PC-9 (cell line): Measurements from ENCODE around the gene SLC22A3. TPM values are rescaled to one million over a fixed set of nuclear protein-coding genes. Genes with fewer than 3 reads are reported as not detected.
"Not testable (repeated sequence)": the region's sequence is repeated elsewhere in the genome, so short reads cannot be mapped to it uniquely, and the experiment has no call there.

Experiments
- BruUV-seq: library from RNA; stranded (reverse); fragments of 400-500 nt; replicated peaks from 2 replicates; lab custom pipeline; 2021; lab: Mats Ljungman, UMichigan
- CTCF ChIA-PET: fragments of 300-600 bp; sonication (Branson Sonifier 250); formaldehyde crosslinking; loops from one replicate; lab custom pipeline; 2022; ENCODE audit warnings: antibody characterized with exemption; lab: Charles Lee
- POLR2A ChIA-PET: fragments of 300-600 bp; sonication (Branson Sonifier 250); formaldehyde crosslinking; loops from one replicate; lab custom pipeline; 2022; ENCODE audit warnings: antibody characterized with exemption; ENCODE audit not compliant: unreplicated experiment; lab: Charles Lee
- DNase-seq, 2 experiments: peaks; one replicate each; pipeline versions ENCODE4 v3.0.0 to v3.0.0-alpha.2; 2015 to 2022; ENCODE audit warnings: mixed read lengths in 1 of 2
- H2AFZ ChIP-seq: fragments of 200-600 bp; sonication (generic); 2 replicates; pipeline ENCODE4 v1.8.1; 2017; ENCODE audit warnings: antibody characterized with exemption
- H3F3A ChIP-seq: fragments of 200-600 bp; sonication (generic); 2 replicates; pipeline ENCODE4 v1.8.1; 2017; ENCODE audit warnings: antibody characterized with exemption, mild to moderate bottlenecking, low read depth; ENCODE audit not compliant: insufficient read depth
- H3K27ac ChIP-seq: fragments of 200-600 bp; sonication (generic); 2 replicates; pipeline ENCODE4 v1.6.1; 2016; ENCODE audit warnings: mixed run types
- H3K27me3 ChIP-seq: fragments of 200-600 bp; sonication (generic); 2 replicates; pipeline ENCODE4 v1.6.1; 2016; ENCODE audit warnings: low read depth, mixed run types; ENCODE audit not compliant: insufficient read depth
- H3K36me3 ChIP-seq: fragments of 200-600 bp; sonication (generic); 2 replicates; pipeline ENCODE4 v1.6.1; 2016; ENCODE audit warnings: low read depth, mixed run types
- H3K4me1 ChIP-seq: fragments of 200-600 bp; sonication (generic); replicated peaks from 2 replicates; pipeline ENCODE4 v1.6.1; 2016; ENCODE audit warnings: mixed run types; ENCODE audit not compliant: insufficient read depth
- H3K4me2 ChIP-seq: fragments of 200-600 bp; sonication (generic); 2 replicates; pipeline ENCODE4 v1.6.1; 2017; ENCODE audit warnings: mixed run types
- H3K4me3 ChIP-seq: fragments of 200-600 bp; sonication (generic); 2 replicates; pipeline ENCODE4 v1.6.1; 2016; ENCODE audit warnings: mixed run types
- H3K79me2 ChIP-seq: fragments of 200-600 bp; sonication (generic); 2 replicates; pipeline ENCODE4 v1.6.1; 2017; ENCODE audit warnings: low read depth, mixed run types
- H3K9me2 ChIP-seq: fragments of 200-600 bp; sonication (generic); 2 replicates; pipeline ENCODE4 v1.8.1; 2017; ENCODE audit warnings: mild to moderate bottlenecking; ENCODE audit not compliant: insufficient read depth
- H3K9me3 ChIP-seq: fragments of 200-600 bp; sonication (generic); 2 replicates; pipeline ENCODE4 v1.8.1; 2016; ENCODE audit warnings: low read depth; ENCODE audit not compliant: insufficient read depth
- H4K20me1 ChIP-seq: fragments of 200-600 bp; sonication (generic); 2 replicates; pipeline ENCODE4 v1.8.1; 2017; ENCODE audit not compliant: insufficient read depth
- CTCF ChIP-seq: fragments of 200-600 bp; sonication (generic); conservative IDR thresholded peaks from 2 replicates; pipeline ENCODE4 v1.6.1; 2017; ENCODE audit warnings: mixed run types, antibody characterized with exemption, mild to moderate bottlenecking, moderate library complexity
- EZH2 ChIP-seq: fragments of 200-600 bp; sonication (generic); IDR thresholded peaks from 2 replicates; pipeline ENCODE4 v1.8.0; 2017; ENCODE audit warnings: antibody characterized with exemption, low read depth
- intact Hi-C: fragments of 100-400 bp; cut with micrococcal nuclease; formaldehyde crosslinking; loops from one replicate; pipeline ENCODE4 v1.10.0; 2022; ENCODE audit not compliant: unreplicated experiment
- total RNA-seq: library from RNA; stranded (reverse); gene quantifications from 2 replicates; pipeline ENCODE4 v1.2.3, GENCODE V29; 2021

Gene SLC22A3
- total RNA-seq, 1 experiment from 2014 or later: not detected

- H3K4me3 ChIP-seq: no peak overlapping the region
- no TSS peak for BruUV-seq
- H3K9me3 ChIP-seq: no peaks in the 10 kb centered on the region
- H3K4me1 ChIP-seq: no peaks in the 10 kb centered on the region
- no peak for TF ChIP-seq EZH2
- no peak for TF ChIP-seq CTCF
- ChIA-PET POLR2A (no interaction called here), CTCF (no interaction called here)
- no peaks in the 10 kb centered on the region for H3K79me2 ChIP-seq
- no peak overlapping the region for H3K27ac ChIP-seq
- H3K4me2 ChIP-seq: no peak overlapping the region
- no peak for DNase-seq
- no peaks in the 10 kb centered on the region for H3F3A ChIP-seq
- H3K36me3 ChIP-seq: no peaks in the 10 kb centered on the region
- H3K9me2 ChIP-seq: no peaks in the 10 kb centered on the region
- H4K20me1 ChIP-seq: no peaks in the 10 kb centered on the region
- no peaks in the 10 kb centered on the region for H3K27me3 ChIP-seq
- intact Hi-C loops: no loop called here
- H2AFZ ChIP-seq: no peak overlapping the region
Measured at GRCh38 chr6:160301339-160301738, 46.8 kb upstream of the SLC22A3 start.

- H3K36me3 ChIP-seq, BruUV-seq, DNase-seq, intact Hi-C loops, H3K27me3 ChIP-seq, H2AFZ ChIP-seq, H3F3A ChIP-seq, H3K4me1 ChIP-seq, H3K4me2 ChIP-seq, H3K4me3 ChIP-seq, H3K9me2 ChIP-seq, H3K79me2 ChIP-seq, H3K9me3 ChIP-seq, CTCF ChIA-PET, H4K20me1 ChIP-seq, POLR2A ChIA-PET, H3K27ac ChIP-seq: not testable (repeated sequence)
Measured at GRCh38 chr6:160302431-160303082, 45.6 kb upstream of the SLC22A3 start.

GRCh38 chr6:160303806-160304205, 44.4 kb upstream of the SLC22A3 start:
- CTCF ChIA-PET: no interaction called here
- POLR2A ChIA-PET: no interaction called here
- intact Hi-C loops: no loop called here
- no peak overlapping the region for H3K4me3 ChIP-seq
- no peaks in the 10 kb centered on the region for H3K36me3 ChIP-seq
- DNase-seq: no peak
- no peaks in the 10 kb centered on the region for H3K9me2 ChIP-seq
- H4K20me1 ChIP-seq: no peaks in the 10 kb centered on the region
- no peak for TF ChIP-seq EZH2
- TF ChIP-seq CTCF: no peak
- H3F3A ChIP-seq: no peaks in the 10 kb centered on the region
- H3K79me2 ChIP-seq: no peaks in the 10 kb centered on the region
- no peaks in the 10 kb centered on the region for H3K9me3 ChIP-seq
- no peaks in the 10 kb centered on the region for H3K4me1 ChIP-seq
- H3K4me2 ChIP-seq: no peak overlapping the region
- no peak overlapping the region for H3K27ac ChIP-seq
- H2AFZ ChIP-seq: no peak overlapping the region
- BruUV-seq: no TSS peak
- no peaks in the 10 kb centered on the region for H3K27me3 ChIP-seq
